Neural cell (in vitro differentiated cells): ENCODE measurements around the gene TUBA3D.
"Not testable (repeated sequence)": the region's sequence is repeated elsewhere in the genome, so short reads cannot be mapped to it uniquely, and the experiment has no call there.

Source experiments
- CTCF ChIP-seq: fragments of 450-650 bp; IDR thresholded peaks from 2 replicates; pipeline ENCODE4 v1.5.1; 2014; ENCODE audit warnings: antibody characterized with exemption, mild to moderate bottlenecking, moderate library complexity; ENCODE audit not compliant: poor library complexity, severe bottlenecking
- EP300 ChIP-seq: fragments of 450-650 bp; conservative IDR thresholded peaks from 2 replicates; pipeline ENCODE4 v1.6.1; 2014; ENCODE audit warnings: antibody characterized with exemption, mild to moderate bottlenecking, moderate library complexity; ENCODE audit not compliant: poor library complexity, severe bottlenecking

- TF ChIP-seq CTCF, EP300: not testable (repeated sequence)
Measured at GRCh38 chr2:131504082-131504750, 28.3 kb downstream of the TUBA3D start.
